Vagina (tissue), 2 donors: ENCODE measurements around the gene MADD.

ENCODE experiments used
- POLR2A ChIP-seq, 2 donors: fragments of 450-650 bp; IDR thresholded peaks; one replicate each; pipeline ENCODE4 v1.6.1; 2017; ENCODE audit warnings: antibody characterized with exemption in 2 of 2, mild to moderate bottlenecking in 2 of 2, moderate library complexity in 2 of 2
- POLR2AphosphoS5 ChIP-seq, 2 donors: sonication (generic); formaldehyde crosslinking; IDR thresholded peaks; one replicate each; pipeline ENCODE4 v1.9.0; 2017; ENCODE audit warnings: antibody characterized with exemption in 2 of 2, mild to moderate bottlenecking in 2 of 2, low read depth in 1 of 2; ENCODE audit not compliant: insufficient read depth in 1 of 2
- TF ChIP-seq, protein P1 (sequence below), 3 experiments: fragments of 450-650 bp in 2 of 3; fragments of 200-600 bp in 1 of 3; sonication (generic) in 1 of 3; IDR thresholded peaks; one replicate each; pipeline ENCODE4 v1.5.1; 2017 to 2019; ENCODE audit warnings: antibody characterized with exemption in 3 of 3, mild to moderate bottlenecking in 2 of 3, moderate library complexity in 2 of 3

DNA sequence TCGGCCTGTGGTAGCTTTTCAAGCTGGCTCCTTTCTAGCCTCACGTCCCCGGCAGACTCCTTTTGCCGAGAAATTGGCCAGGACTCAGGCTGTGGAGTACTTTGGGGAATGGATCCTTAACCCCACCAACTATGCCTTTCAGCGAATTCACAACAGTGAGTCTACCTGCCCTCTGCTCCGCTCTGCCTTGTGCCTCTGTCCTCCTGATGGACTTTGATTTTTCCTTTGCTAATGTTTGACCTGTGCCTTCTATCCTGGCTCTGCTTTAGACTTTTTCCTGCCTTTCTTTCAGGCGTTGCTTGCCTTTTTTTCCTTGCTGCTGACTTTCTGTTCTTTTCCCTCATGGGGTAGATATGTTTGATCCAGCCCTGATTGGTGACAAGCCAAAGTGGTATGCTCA, 12.5 kb downstream of the MADD start:
- TF ChIP-seq POLR2AphosphoS5 (IDR thresholded peaks at IDR 0.05; ENCODE audit: insufficient read depth in 1 of 2, low read depth in 1 of 2) (no peak), POLR2A (IDR thresholded peaks at IDR 0.05) (no peak)
- TF ChIP-seq, protein P1, sequence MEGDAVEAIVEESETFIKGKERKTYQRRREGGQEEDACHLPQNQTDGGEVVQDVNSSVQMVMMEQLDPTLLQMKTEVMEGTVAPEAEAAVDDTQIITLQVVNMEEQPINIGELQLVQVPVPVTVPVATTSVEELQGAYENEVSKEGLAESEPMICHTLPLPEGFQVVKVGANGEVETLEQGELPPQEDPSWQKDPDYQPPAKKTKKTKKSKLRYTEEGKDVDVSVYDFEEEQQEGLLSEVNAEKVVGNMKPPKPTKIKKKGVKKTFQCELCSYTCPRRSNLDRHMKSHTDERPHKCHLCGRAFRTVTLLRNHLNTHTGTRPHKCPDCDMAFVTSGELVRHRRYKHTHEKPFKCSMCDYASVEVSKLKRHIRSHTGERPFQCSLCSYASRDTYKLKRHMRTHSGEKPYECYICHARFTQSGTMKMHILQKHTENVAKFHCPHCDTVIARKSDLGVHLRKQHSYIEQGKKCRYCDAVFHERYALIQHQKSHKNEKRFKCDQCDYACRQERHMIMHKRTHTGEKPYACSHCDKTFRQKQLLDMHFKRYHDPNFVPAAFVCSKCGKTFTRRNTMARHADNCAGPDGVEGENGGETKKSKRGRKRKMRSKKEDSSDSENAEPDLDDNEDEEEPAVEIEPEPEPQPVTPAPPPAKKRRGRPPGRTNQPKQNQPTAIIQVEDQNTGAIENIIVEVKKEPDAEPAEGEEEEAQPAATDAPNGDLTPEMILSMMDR (IDR thresholded peaks at IDR 0.05), result no peak
